ENCODE results near the gene DIAPH2.

The DIAPH2 gene

GRCh38 chrX:97065973-97066372, 381.3 kb downstream of the DIAPH2 start:
- DNase-seq: no peak

- no peak for DNase-seq
Measured at GRCh38 chrX:97066381-97066780, 381.7 kb downstream of the DIAPH2 start.

GRCh38 chrX:97070346-97070745, 385.7 kb downstream of the DIAPH2 start:
- no peak for DNase-seq

- no peak for DNase-seq
Measured at GRCh38 chrX:97074400-97074799, 389.8 kb downstream of the DIAPH2 start.

- DNase-seq: no peak
Measured at GRCh38 chrX:97089116-97089515, 404.5 kb downstream of the DIAPH2 start.

GRCh38 chrX:97096385-97096784, 411.7 kb downstream of the DIAPH2 start:
- DNase-seq: no peak

GRCh38 chrX:97102938-97103337, 418.3 kb downstream of the DIAPH2 start:
- DNase-seq: no peak

GRCh38 chrX:97109730-97110129, 425.1 kb downstream of the DIAPH2 start:
- DNase-seq: no peak

GRCh38 chrX:97117572-97117971, 432.9 kb downstream of the DIAPH2 start:
- DNase-seq: peak; percentile 66

- DNase-seq: no peak
Measured at GRCh38 chrX:97119474-97120109, 434.9 kb downstream of the DIAPH2 start.

- DNase-seq: no peak
Measured at GRCh38 chrX:97123001-97123400, 438.4 kb downstream of the DIAPH2 start.

- no peak for DNase-seq
Measured at GRCh38 chrX:97126020-97126419, 441.4 kb downstream of the DIAPH2 start.

- DNase-seq: no peak
Measured at GRCh38 chrX:97132664-97133415, 448.2 kb downstream of the DIAPH2 start.

GRCh38 chrX:97145934-97146333, 461.3 kb downstream of the DIAPH2 start:
- no peak for DNase-seq

GRCh38 chrX:97155816-97156215, 471.2 kb downstream of the DIAPH2 start:
- no peak for DNase-seq

- DNase-seq: peak; percentile 27
Measured at GRCh38 chrX:97158269-97158668, 473.6 kb downstream of the DIAPH2 start.

GRCh38 chrX:97159916-97160800, 475.5 kb downstream of the DIAPH2 start:
- DNase-seq: no peak

- DNase-seq: no peak
Measured at GRCh38 chrX:97167333-97167732, 482.7 kb downstream of the DIAPH2 start.

GRCh38 chrX:97168646-97169045, 484.0 kb downstream of the DIAPH2 start:
- DNase-seq: no peak

- DNase-seq: no peak
Measured at GRCh38 chrX:97175147-97175546, 490.5 kb downstream of the DIAPH2 start.

- peak; percentile 2 for DNase-seq
Measured at GRCh38 chrX:97189668-97190067, 505.0 kb downstream of the DIAPH2 start.

GRCh38 chrX:97199501-97199900, 514.9 kb downstream of the DIAPH2 start:
- no peak for DNase-seq

- no peak for DNase-seq
Measured at GRCh38 chrX:97200454-97200853, 515.8 kb downstream of the DIAPH2 start.

GRCh38 chrX:97210501-97210900, 525.9 kb downstream of the DIAPH2 start:
- DNase-seq: no peak

All from NCI-H1417 treated with DMSO at 0.1 percent for 48 hours (cell line).